OCI-LY1 (cell line): Measurements from ENCODE around the gene MARK2.
A peak's percentile ranks its signal among the peaks of the same experiment; 100 is the strongest.

Experiments used
- H2AFZ ChIP-seq: fragments of 200-600 bp; sonication (generic), shearing (Covaris generic); 2 replicates; pipeline ENCODE4 v1.6.0; 2014; ENCODE audit warnings: antibody characterized with exemption, mild to moderate bottlenecking, low read length
- H3F3A ChIP-seq: fragments of 200-600 bp; sonication (generic), shearing (Covaris generic); 2 replicates; pipeline ENCODE4 v1.6.0; 2014; ENCODE audit warnings: mild to moderate bottlenecking, antibody characterized with exemption, low read length, moderate library complexity; ENCODE audit not compliant: insufficient read depth
- H3K27ac ChIP-seq: fragments of 200-600 bp; sonication (generic); 2 replicates; pipeline ENCODE4 v1.5.1; 2014; ENCODE audit warnings: low read length, mixed run types, mild to moderate bottlenecking, low read depth; ENCODE audit not compliant: poor library complexity, severe bottlenecking
- H3K27me3 ChIP-seq: fragments of 200-600 bp; sonication (generic); 2 replicates; pipeline ENCODE4 v1.6.0; 2014; ENCODE audit warnings: antibody characterized with exemption, mild to moderate bottlenecking, low read length, moderate library complexity; ENCODE audit not compliant: insufficient read depth
- H3K36me3 ChIP-seq: fragments of 200-600 bp; sonication (generic); 2 replicates; pipeline ENCODE4 v1.6.1; 2014; ENCODE audit warnings: mild to moderate bottlenecking, antibody characterized with exemption, low read length, moderate library complexity, mixed read lengths; ENCODE audit not compliant: insufficient read depth
- H3K4me1 ChIP-seq: fragments of 200-600 bp; sonication (generic); 2 replicates; pipeline ENCODE4 v1.5.1; 2014; ENCODE audit warnings: mild to moderate bottlenecking, low read length, moderate library complexity; ENCODE audit not compliant: insufficient read depth, severe bottlenecking
- H3K4me2 ChIP-seq: fragments of 200-600 bp; sonication (generic), shearing (Covaris generic); 2 replicates; pipeline ENCODE4 v1.6.1; 2014; ENCODE audit warnings: low read length
- H3K4me3 ChIP-seq: fragments of 200-600 bp; sonication (generic); 2 replicates; pipeline ENCODE4 v1.5.1; 2014; ENCODE audit warnings: low read length, low read depth, mild to moderate bottlenecking, mixed read lengths; ENCODE audit not compliant: poor library complexity, severe bottlenecking
- H3K79me2 ChIP-seq: fragments of 200-600 bp; shearing (Covaris generic); 2 replicates; pipeline ENCODE4 v1.6.1; 2016; ENCODE audit warnings: mixed run types, low read length, mixed read lengths; ENCODE audit not compliant: insufficient read depth
- H3K9ac ChIP-seq: fragments of 200-600 bp; sonication (generic), shearing (Covaris generic); 2 replicates; pipeline ENCODE4 v1.6.1; 2014; ENCODE audit warnings: mild to moderate bottlenecking, low read length, mixed read lengths
- H3K9me2 ChIP-seq: fragments of 200-600 bp; sonication (generic), shearing (Covaris generic); 2 replicates; pipeline ENCODE4 v1.6.1; 2014; ENCODE audit warnings: low read depth, mild to moderate bottlenecking, low read length, mixed read lengths
- H3K9me3 ChIP-seq: fragments of 200-600 bp; shearing (Covaris generic); 2 replicates; pipeline ENCODE4 v1.6.1; 2014; ENCODE audit warnings: low read length, mixed read lengths
- H4K20me1 ChIP-seq: fragments of 200-600 bp; sonication (generic), shearing (Covaris generic); 2 replicates; pipeline ENCODE4 v1.6.0; 2016; ENCODE audit warnings: mild to moderate bottlenecking, low read length; ENCODE audit not compliant: insufficient read depth
- CTCF ChIP-seq: fragments of 200-600 bp; sonication (generic), shearing (Covaris generic); IDR thresholded peaks from 2 replicates; pipeline ENCODE4 v1.5.1; 2017; ENCODE audit warnings: mild to moderate bottlenecking, antibody characterized with exemption, low read length, moderate library complexity, mixed read lengths
- EZH2 ChIP-seq: fragments of 200-600 bp; sonication (generic), shearing (Covaris generic); IDR thresholded peaks from 2 replicates; pipeline ENCODE4 v1.8.0; 2017; ENCODE audit warnings: borderline replicate concordance, mixed run types, mild to moderate bottlenecking, antibody characterized with exemption, low read length, moderate library complexity, mixed read lengths

Gene MARK2

GRCh38 chr11:63813035-63813562 lies 25.8 kb upstream of the MARK2 start, which contains the start of gene SPINDOC:
SPINDOC (plus strand) TSS chr11:63813456; CDS start chr11:63813687, 231 bp downstream.
- H4K20me1 ChIP-seq, result no peaks in the 10 kb centered on the region
- peaks cover 33% of the 10 kb centered on the region for H3K36me3 ChIP-seq
- H3F3A ChIP-seq, result no peaks in the 10 kb centered on the region
- H2AFZ ChIP-seq, result no peak within 1 kb of the TSS
- peak within 1 kb of the TSS; percentile 99 for H3K4me3 ChIP-seq
- peak within 1 kb of the TSS; percentile 69 for H3K27ac ChIP-seq
- H3K9me2 ChIP-seq, result no peaks in the 10 kb centered on the region
- H3K79me2 ChIP-seq, result peaks cover 23% of the 10 kb centered on the region
- no peaks in the 10 kb centered on the region for H3K27me3 ChIP-seq
- peak within 1 kb of the TSS; percentile 92 for H3K4me2 ChIP-seq
- H3K9me3 ChIP-seq, result no peaks in the 10 kb centered on the region
- H3K4me1 ChIP-seq, result peaks cover 18% of the 10 kb centered on the region
- TF ChIP-seq EZH2 (no peak), CTCF (no peak)
- peak within 1 kb of the TSS; percentile 99 for H3K9ac ChIP-seq

- peak overlapping the region; percentile 92 for H3K4me2 ChIP-seq
- H3K4me3 ChIP-seq, result peak overlapping the region; percentile 99
- TF ChIP-seq CTCF (no peak), EZH2 (no peak)
- H3K9me3 ChIP-seq, result no peaks in the 10 kb centered on the region
- H3K79me2 ChIP-seq, result peaks cover 23% of the 10 kb centered on the region
- peaks cover 18% of the 10 kb centered on the region for H3K4me1 ChIP-seq
- no peaks in the 10 kb centered on the region for H3K27me3 ChIP-seq
- no peaks in the 10 kb centered on the region for H3F3A ChIP-seq
- H3K9me2 ChIP-seq, result no peaks in the 10 kb centered on the region
- no peaks in the 10 kb centered on the region for H4K20me1 ChIP-seq
- peak overlapping the region; percentile 69 for H3K27ac ChIP-seq
- peaks cover 40% of the 10 kb centered on the region for H3K36me3 ChIP-seq
- no peak overlapping the region for H2AFZ ChIP-seq
- peak overlapping the region; percentile 99 for H3K9ac ChIP-seq
Observed at GRCh38 chr11:63813563-63814382, 25.1 kb upstream of the MARK2 start.

- H3K27ac ChIP-seq, result peak overlapping the region; percentile 69
- peaks cover 44% of the 10 kb centered on the region for H3K36me3 ChIP-seq
- no peaks in the 10 kb centered on the region for H4K20me1 ChIP-seq
- H3K4me1 ChIP-seq, result peaks cover 18% of the 10 kb centered on the region
- no peak overlapping the region for H2AFZ ChIP-seq
- H3K27me3 ChIP-seq, result no peaks in the 10 kb centered on the region
- no peaks in the 10 kb centered on the region for H3K9me2 ChIP-seq
- peak overlapping the region; percentile 92 for H3K4me2 ChIP-seq
- H3K79me2 ChIP-seq, result peaks cover 23% of the 10 kb centered on the region
- TF ChIP-seq CTCF (no peak), EZH2 (no peak)
- H3K9ac ChIP-seq, result peak overlapping the region; percentile 99
- H3F3A ChIP-seq, result no peaks in the 10 kb centered on the region
- H3K9me3 ChIP-seq, result no peaks in the 10 kb centered on the region
- H3K4me3 ChIP-seq, result peak overlapping the region; percentile 99
Observed at GRCh38 chr11:63814383-63814736, 24.6 kb upstream of the MARK2 start.
